ENCODE measurements around the gene HBD.
"Not testable (repeated sequence)": the region's sequence is repeated elsewhere in the genome, so short reads cannot be mapped to it uniquely, and the experiment has no call there.

The HBD gene

GRCh38 chr11:5234381-5234834 lies at the start of gene HBD:
TSS of gene HBD (minus strand) at chr11:5234483. CDS start at chr11:5234433, 50 bp downstream.
- no peak for DNase-seq

DNA sequence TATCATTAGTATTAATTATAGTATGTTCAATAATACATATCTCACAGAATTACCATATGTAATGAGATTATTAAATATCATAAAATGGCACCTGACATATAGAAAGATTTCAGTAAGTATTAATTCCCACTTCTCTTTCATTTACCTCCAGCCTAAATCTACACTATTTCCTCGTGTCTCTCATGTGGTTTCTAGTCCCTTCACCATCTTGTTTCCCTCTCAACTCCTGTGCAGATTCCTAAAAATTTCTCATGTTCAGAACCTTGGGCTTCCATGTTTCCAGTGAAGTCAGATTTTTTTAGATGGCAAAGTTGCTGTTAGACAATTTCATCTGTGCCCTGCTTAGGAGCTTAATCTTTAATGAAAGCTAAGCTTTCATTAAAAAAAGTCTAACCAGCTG lies 49.6 kb upstream of the HBD start:
- DNase-seq = no peak

- DNase-seq = no peak
Measured at GRCh38 chr11:5283086-5283485, 48.8 kb upstream of the HBD start.

- DNase-seq = no peak
Measured at GRCh38 chr11:5282628-5283027, 48.3 kb upstream of the HBD start.

DNA sequence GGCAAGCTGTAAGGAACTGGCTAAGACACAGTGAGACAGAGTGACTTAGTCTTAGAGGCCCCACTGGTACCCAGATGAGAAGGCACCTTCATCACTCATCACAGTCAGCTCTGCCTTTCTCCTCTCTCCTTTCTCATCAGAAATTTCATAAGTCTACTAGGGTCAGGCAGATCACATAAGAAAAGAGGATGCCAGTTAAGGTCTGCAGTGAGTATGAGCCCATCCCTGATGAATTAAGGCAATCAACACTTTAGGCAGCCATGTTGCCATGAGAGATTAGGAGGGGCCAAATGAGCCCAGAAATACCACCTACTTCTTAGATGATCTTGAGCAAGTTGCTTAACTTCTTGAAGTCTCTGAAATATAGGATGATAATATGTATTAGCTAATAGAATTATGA lies 47.3 kb upstream of the HBD start:
- DNase-seq = no peak

GRCh38 chr11:5280582-5281102 lies 46.4 kb upstream of the HBD start:
- no peak for DNase-seq

DNA sequence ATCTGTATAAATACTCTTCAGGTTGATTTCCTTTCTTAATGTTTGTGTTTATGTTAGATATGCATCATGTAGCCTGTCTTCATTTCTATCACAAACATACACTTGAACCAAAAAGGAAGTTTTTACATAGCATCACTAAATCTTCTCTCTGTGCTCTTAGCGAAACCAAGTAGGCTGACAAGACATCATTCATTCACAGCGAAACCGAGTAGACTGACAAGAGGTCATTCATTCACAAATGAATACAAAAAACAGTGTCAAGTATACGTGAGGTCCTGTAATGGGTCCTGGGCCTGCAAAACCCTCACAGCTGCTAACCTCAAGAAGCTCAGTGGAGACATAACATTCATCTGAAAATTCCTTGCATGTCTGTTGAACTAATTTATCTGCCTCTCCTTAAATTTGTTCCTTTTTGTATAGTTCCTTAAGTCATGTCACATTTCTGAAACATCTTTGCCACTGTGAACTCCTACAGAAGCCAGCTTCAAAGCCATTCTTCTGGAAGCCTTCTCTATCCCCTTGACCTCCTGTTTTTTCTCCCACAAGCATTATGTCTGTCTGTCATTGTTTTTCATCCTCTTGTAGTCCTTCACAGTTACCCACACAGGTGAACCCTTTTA lies 45.3 kb upstream of the HBD start:
- DNase-seq = no peak

- no peak for DNase-seq
Measured at GRCh38 chr11:5277807-5278382, 43.6 kb upstream of the HBD start.

DNA sequence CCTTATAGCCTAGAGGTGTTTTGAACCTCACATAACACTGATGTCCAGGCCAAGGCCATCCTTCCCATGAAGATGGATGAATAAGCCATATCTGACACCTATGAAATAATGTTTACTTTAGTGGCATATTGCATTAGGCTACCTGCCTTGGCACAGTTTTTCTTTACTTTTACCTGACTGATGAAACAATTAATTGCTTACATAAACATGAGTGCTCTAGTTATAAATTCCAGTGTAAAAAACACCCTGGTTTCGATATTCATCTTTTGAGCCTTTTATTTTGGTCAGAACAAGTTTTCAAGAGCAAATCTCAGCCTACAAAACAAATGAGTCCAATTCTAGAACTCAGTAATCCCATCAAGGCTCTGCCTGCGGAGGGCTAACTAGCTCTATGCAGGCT lies 42.4 kb upstream of the HBD start:
- DNase-seq = no peak

GRCh38 chr11:5275369-5276110 lies 41.3 kb upstream of the HBD start:
- no peak for DNase-seq

- DNase-seq = no peak
Measured at GRCh38 chr11:5274395-5274794, 40.1 kb upstream of the HBD start.

DNA sequence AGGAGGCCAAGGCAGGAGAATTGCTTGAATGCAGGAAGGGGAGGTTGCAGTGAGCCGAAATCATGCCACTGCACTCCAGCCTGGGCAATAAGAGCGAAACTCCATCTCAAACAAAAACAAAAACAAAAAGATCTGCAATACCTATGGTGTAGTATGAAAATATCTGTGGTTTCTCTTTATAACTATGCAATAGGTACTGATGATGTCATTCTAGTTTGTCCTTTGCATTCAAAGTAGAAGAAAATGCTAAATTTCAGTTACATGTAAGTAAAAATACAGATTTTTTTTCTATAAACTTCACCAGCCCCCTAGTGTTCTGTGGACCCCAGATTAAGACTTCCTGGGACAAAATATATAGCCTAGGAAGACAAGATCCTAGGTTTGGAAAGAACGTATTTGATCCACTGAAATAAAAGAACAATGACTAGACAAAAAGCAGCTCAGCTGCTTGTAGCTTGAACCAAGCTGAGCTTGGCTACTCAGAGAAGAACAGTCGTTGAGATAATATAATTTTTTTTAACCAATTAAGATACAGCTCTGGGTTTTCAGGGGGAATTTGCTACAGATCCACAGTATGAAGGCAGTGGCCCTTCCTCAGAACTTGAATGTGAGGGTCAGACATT lies 38.2 kb upstream of the HBD start:
- DNase-seq = no peak

DNA sequence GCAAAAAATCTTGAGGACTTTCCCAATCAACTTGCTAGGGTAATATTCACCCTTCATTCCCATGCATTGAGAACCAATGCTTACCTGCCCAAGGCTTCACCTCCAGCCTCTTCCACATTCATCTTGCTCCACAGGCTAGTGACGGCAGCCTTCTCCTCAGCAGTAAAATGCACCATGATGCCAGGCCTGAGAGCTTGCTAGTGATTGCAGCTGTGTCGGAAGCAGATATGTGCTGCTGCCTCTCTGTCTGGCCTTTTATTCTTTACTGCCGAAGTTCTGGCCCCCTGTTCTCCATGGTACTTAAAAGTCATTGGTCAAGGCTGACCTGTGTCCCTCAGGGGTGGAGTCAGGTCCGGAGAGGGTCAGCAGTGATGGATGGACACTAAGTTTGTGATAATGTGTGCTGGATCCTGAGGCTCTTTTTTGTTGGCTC lies 35.4 kb upstream of the HBD start, which contains the start of gene HBE1:
TSS of gene HBE1 (minus strand) at position 231 of the 433 bp plus-strand sequence. CDS start at position 176, 55 bp downstream.
- no peak for DNase-seq

DNA sequence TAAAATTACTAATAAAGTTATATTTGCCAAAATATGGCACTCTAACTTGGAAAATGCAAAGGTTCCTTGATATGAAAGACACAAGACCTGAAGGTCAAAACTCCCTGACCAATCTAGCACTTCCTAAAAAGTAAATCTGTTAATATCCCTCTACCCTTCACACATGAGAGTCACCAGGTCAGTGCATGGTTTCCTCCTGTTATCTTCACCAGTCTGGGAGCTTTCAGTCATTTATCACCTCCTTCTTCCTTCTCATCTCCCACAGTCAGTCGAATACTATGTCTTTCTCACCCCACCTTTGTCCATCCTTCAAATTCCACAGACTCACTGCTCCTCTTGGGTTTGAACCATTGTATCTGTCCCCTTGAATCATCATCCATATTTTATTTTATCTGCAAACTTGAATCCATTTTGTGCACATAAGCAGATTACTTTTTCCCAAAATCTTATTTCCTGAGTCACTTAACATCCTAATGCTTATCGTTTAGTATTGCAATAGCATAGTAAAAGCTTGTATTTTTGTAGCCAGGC lies 32.8 kb upstream of the HBD start:
- no peak for DNase-seq

GRCh38 chr11:5266609-5267008 lies 32.3 kb upstream of the HBD start:
- no peak for DNase-seq

DNA sequence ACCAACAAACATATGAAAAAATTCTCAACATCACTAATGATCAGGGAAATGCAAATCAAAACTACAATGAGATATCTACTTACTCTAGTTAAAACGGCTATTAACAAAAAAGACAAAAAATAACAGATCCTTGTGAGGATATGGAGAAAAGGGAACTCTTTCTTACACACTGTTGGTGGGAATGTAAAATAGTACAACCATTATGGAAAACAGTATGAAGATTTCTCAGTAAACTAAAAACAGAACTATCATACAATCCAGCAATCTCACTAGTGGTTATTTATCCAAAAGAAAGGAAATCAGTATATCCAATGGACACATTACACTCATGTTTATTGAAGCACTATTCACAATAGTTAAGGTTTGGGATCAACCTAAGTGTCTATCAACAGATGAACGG lies 31.5 kb upstream of the HBD start:
- DNase-seq = no peak

- DNase-seq = no peak
Measured at GRCh38 chr11:5258543-5259262, 24.4 kb upstream of the HBD start.

GRCh38 chr11:5257296-5257695 lies 23.0 kb upstream of the HBD start:
- no peak for DNase-seq

- not testable (repeated sequence) for DNase-seq
Measured at GRCh38 chr11:5254646-5255413, 20.5 kb upstream of the HBD start, which contains the start of gene HBG2. TSS of gene HBG2 (minus strand) at chr11:5254781. CDS start at chr11:5254728, 53 bp downstream.

GRCh38 chr11:5254023-5254422 lies 19.7 kb upstream of the HBD start:
- not testable (repeated sequence) for DNase-seq

DNA sequence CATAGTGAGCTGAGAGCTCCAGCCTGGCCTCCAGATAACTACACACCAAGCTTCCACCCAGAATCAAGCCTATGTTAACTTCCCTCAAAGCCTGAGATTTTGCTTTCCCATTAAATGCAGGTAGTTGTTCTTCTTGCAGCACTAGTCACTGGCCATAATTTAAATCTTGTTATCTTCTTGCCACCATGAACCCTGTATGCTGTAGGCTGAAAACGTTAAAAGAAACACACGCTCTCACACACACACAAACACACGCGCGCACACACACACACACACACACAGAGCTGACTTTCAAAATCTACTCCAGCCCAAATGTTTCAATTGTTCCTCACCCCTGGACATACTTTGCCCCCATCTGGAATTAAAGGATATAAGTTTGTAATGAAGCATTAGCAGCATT lies 19.2 kb upstream of the HBD start:
- DNase-seq = not testable (repeated sequence)

- no peak for DNase-seq
Measured at GRCh38 chr11:5252919-5253265, 18.6 kb upstream of the HBD start.
